Measurements from ENCODE around the gene OR4X1.

DNA sequence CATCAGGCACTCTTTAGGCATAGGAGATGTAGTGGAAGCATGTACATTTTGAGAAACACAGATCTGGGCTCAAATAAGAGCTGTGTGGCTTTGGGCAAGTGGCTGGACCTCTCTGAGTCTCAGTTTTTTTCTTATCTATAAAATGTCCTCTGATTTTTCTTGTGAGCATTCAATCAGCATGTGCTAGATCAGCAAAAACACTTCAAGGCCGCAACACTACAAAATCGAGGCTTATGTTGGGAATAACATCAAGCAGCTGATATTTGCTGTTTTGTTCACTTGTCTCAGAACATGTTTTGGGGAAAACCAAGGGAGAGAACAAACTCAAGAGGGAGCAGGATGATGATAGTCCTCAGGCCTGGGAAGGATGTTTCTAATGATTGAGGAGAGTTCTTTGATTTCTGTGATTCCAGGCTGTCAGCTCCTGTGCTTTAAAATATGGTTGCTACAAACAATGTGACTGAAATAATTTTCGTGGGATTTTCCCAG lies at the start of gene OR4X1:
- no peak for TF ChIP-seq CHD4 (IDR thresholded peaks at IDR 0.05; ENCODE audit: borderline replicate concordance)
- no peak for TF ChIP-seq GATA3 (IDR thresholded peaks at IDR 0.05; ENCODE audit: borderline replicate concordance)
- TF ChIP-seq, protein P1, sequence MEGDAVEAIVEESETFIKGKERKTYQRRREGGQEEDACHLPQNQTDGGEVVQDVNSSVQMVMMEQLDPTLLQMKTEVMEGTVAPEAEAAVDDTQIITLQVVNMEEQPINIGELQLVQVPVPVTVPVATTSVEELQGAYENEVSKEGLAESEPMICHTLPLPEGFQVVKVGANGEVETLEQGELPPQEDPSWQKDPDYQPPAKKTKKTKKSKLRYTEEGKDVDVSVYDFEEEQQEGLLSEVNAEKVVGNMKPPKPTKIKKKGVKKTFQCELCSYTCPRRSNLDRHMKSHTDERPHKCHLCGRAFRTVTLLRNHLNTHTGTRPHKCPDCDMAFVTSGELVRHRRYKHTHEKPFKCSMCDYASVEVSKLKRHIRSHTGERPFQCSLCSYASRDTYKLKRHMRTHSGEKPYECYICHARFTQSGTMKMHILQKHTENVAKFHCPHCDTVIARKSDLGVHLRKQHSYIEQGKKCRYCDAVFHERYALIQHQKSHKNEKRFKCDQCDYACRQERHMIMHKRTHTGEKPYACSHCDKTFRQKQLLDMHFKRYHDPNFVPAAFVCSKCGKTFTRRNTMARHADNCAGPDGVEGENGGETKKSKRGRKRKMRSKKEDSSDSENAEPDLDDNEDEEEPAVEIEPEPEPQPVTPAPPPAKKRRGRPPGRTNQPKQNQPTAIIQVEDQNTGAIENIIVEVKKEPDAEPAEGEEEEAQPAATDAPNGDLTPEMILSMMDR (IDR thresholded peaks at IDR 0.05) = no peak
- TF ChIP-seq RAD21 (conservative IDR thresholded peaks at IDR 0.05 in 1 of 2, IDR thresholded peaks at IDR 0.05 in 1 of 2) = no peak
- no peak for TF ChIP-seq KDM5A (IDR thresholded peaks at IDR 0.05)
- no peak for TF ChIP-seq TP53 (CRISPR knock-in tag; IDR thresholded peaks at IDR 0.05)
- TF ChIP-seq HOXB13 (CRISPR knock-in tag; IDR thresholded peaks at IDR 0.05; ENCODE audit: low read depth) = no peak
- TF ChIP-seq, protein P2, sequence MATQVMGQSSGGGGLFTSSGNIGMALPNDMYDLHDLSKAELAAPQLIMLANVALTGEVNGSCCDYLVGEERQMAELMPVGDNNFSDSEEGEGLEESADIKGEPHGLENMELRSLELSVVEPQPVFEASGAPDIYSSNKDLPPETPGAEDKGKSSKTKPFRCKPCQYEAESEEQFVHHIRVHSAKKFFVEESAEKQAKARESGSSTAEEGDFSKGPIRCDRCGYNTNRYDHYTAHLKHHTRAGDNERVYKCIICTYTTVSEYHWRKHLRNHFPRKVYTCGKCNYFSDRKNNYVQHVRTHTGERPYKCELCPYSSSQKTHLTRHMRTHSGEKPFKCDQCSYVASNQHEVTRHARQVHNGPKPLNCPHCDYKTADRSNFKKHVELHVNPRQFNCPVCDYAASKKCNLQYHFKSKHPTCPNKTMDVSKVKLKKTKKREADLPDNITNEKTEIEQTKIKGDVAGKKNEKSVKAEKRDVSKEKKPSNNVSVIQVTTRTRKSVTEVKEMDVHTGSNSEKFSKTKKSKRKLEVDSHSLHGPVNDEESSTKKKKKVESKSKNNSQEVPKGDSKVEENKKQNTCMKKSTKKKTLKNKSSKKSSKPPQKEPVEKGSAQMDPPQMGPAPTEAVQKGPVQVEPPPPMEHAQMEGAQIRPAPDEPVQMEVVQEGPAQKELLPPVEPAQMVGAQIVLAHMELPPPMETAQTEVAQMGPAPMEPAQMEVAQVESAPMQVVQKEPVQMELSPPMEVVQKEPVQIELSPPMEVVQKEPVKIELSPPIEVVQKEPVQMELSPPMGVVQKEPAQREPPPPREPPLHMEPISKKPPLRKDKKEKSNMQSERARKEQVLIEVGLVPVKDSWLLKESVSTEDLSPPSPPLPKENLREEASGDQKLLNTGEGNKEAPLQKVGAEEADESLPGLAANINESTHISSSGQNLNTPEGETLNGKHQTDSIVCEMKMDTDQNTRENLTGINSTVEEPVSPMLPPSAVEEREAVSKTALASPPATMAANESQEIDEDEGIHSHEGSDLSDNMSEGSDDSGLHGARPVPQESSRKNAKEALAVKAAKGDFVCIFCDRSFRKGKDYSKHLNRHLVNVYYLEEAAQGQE (IDR thresholded peaks at IDR 0.05) = no peak
- TF ChIP-seq CHD2 (IDR thresholded peaks at IDR 0.05; ENCODE audit: low read length, partially characterized antibody) = no peak
- no peak for TF ChIP-seq FOSB (CRISPR knock-in tag; IDR thresholded peaks at IDR 0.05)

Measured in A549 (cell line).